ENCODE measurements around the gene SCN4A. TPM values are rescaled to one million over a fixed set of nuclear protein-coding genes. Genes with fewer than 3 reads are reported as not detected.

The SCN4A gene
- total and polyA plus RNA-seq, 2 of the 13 experiments (the other 11 are each of a cell fraction or from before 2014, with no cell fraction given), result 0.02 to 0.03 TPM

DNA sequence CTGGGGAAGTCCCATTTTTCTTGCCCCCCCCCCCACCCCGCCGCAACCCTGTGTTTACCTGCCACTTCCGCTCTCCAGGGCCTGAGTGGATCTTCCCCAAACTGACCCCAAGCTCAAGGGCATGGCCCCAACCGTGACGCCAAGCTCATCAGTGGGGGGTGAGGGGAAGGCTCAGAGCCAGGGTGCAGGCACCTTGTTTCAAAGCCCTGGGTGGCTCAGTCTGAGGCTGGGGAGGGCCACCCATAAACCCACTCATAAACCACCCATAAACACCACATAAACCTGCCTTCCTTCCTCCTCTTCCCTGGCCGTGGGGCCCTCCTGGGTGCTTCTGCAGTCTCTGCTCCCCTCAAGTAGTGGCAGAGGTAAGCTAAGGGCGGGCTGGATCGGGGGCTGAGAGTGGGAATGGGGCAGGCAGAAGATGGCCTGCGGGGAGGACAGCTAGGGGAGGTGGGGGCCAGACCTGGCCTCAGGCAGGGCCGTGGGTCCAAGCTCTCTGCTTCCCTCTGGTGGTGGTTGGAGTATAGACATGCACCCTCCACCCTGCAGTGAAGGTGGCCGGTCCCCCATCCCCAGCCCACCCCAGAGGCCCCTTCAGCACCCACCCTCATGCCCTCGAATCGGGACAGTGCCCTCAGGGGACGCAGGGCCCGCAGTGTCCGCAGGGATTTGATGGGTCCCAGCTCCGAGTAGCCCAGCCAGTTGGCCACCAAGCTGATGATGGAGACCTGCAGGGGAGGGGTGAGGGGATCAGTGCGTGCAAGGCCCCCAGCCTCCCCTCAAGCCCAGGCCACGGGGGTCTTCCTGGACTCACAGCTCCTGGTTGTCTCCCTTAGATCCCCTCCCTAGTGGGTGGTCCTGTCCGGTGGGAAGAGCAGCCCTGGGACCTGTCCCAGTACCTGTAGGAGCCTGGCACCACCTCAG is 26.0 kb downstream of the SCN4A start (continued):
- TF ChIP-seq, protein P1, sequence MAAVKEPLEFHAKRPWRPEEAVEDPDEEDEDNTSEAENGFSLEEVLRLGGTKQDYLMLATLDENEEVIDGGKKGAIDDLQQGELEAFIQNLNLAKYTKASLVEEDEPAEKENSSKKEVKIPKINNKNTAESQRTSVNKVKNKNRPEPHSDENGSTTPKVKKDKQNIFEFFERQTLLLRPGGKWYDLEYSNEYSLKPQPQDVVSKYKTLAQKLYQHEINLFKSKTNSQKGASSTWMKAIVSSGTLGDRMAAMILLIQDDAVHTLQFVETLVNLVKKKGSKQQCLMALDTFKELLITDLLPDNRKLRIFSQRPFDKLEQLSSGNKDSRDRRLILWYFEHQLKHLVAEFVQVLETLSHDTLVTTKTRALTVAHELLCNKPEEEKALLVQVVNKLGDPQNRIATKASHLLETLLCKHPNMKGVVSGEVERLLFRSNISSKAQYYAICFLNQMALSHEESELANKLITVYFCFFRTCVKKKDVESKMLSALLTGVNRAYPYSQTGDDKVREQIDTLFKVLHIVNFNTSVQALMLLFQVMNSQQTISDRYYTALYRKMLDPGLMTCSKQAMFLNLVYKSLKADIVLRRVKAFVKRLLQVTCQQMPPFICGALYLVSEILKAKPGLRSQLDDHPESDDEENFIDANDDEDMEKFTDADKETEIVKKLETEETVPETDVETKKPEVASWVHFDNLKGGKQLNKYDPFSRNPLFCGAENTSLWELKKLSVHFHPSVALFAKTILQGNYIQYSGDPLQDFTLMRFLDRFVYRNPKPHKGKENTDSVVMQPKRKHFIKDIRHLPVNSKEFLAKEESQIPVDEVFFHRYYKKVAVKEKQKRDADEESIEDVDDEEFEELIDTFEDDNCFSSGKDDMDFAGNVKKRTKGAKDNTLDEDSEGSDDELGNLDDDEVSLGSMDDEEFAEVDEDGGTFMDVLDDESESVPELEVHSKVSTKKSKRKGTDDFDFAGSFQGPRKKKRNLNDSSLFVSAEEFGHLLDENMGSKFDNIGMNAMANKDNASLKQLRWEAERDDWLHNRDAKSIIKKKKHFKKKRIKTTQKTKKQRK (IDR thresholded peaks at IDR 0.05; ENCODE audit: low read length), result no peak
- TF ChIP-seq POLR2G (IDR thresholded peaks at IDR 0.05; ENCODE audit: low read depth, low read length), result no peak
- TF ChIP-seq, protein P2, sequence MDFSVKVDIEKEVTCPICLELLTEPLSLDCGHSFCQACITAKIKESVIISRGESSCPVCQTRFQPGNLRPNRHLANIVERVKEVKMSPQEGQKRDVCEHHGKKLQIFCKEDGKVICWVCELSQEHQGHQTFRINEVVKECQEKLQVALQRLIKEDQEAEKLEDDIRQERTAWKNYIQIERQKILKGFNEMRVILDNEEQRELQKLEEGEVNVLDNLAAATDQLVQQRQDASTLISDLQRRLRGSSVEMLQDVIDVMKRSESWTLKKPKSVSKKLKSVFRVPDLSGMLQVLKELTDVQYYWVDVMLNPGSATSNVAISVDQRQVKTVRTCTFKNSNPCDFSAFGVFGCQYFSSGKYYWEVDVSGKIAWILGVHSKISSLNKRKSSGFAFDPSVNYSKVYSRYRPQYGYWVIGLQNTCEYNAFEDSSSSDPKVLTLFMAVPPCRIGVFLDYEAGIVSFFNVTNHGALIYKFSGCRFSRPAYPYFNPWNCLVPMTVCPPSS (IDR thresholded peaks at IDR 0.05), result no peak
- no peak for TF ChIP-seq SCMH1 (CRISPR knock-in tag; IDR thresholded peaks at IDR 0.05; ENCODE audit: borderline replicate concordance)
- TF ChIP-seq TGIF2 (CRISPR knock-in tag; IDR thresholded peaks at IDR 0.05), result no peak
- TF ChIP-seq MXD4 (CRISPR knock-in tag; IDR thresholded peaks at IDR 0.05), result no peak
- TF ChIP-seq TBX3 (IDR thresholded peaks at IDR 0.05; ENCODE audit: borderline replicate concordance), result no peak
- TF ChIP-seq BCL6 (CRISPR knock-in tag; IDR thresholded peaks at IDR 0.05), result no peak
- TF ChIP-seq IRF2 (CRISPR knock-in tag; IDR thresholded peaks at IDR 0.05), result 0 out of 2 replicates have a peak, but pooled peaks have one; percentile 22
- no peak for TF ChIP-seq ZNF224 (CRISPR knock-in tag; IDR thresholded peaks at IDR 0.05)
- TF ChIP-seq EHMT2 (IDR thresholded peaks at IDR 0.05; ENCODE audit: borderline replicate concordance, low read depth, low read length), result no peak
- TF ChIP-seq, protein P3, sequence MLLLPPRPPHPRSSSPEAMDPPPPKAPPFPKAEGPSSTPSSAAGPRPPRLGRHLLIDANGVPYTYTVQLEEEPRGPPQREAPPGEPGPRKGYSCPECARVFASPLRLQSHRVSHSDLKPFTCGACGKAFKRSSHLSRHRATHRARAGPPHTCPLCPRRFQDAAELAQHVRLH (CRISPR knock-in tag; IDR thresholded peaks at IDR 0.05; ENCODE audit: borderline replicate concordance, low read depth), result no peak
- TF ChIP-seq, protein P4, sequence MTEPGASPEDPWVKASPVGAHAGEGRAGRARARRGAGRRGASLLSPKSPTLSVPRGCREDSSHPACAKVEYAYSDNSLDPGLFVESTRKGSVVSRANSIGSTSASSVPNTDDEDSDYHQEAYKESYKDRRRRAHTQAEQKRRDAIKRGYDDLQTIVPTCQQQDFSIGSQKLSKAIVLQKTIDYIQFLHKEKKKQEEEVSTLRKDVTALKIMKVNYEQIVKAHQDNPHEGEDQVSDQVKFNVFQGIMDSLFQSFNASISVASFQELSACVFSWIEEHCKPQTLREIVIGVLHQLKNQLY (CRISPR knock-in tag; IDR thresholded peaks at IDR 0.05), result no peak
- no peak for TF ChIP-seq KLF15 (CRISPR knock-in tag; IDR thresholded peaks at IDR 0.05; ENCODE audit: borderline replicate concordance)
- no peak for TF ChIP-seq ZNF569 (CRISPR knock-in tag; IDR thresholded peaks at IDR 0.05; ENCODE audit: borderline replicate concordance)
- TF ChIP-seq, protein P5, sequence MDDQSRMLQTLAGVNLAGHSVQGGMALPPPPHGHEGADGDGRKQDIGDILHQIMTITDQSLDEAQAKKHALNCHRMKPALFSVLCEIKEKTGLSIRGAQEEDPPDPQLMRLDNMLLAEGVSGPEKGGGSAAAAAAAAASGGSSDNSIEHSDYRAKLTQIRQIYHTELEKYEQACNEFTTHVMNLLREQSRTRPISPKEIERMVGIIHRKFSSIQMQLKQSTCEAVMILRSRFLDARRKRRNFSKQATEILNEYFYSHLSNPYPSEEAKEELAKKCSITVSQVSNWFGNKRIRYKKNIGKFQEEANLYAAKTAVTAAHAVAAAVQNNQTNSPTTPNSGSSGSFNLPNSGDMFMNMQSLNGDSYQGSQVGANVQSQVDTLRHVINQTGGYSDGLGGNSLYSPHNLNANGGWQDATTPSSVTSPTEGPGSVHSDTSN (CRISPR knock-in tag; IDR thresholded peaks at IDR 0.05; ENCODE audit: borderline replicate concordance), result no peak
- TF ChIP-seq ZFP82 (CRISPR knock-in tag; IDR thresholded peaks at IDR 0.05; ENCODE audit: borderline replicate concordance), result no peak
- TF ChIP-seq NFYB (CRISPR knock-in tag; IDR thresholded peaks at IDR 0.05), result no peak
- no peak for TF ChIP-seq RXRB (CRISPR knock-in tag; IDR thresholded peaks at IDR 0.05; ENCODE audit: borderline replicate concordance)
- TF ChIP-seq ZMYM3 (CRISPR knock-in tag; IDR thresholded peaks at IDR 0.05), result peak; percentile 63; the same call in 1 of the 2 replicates
- TF ChIP-seq, protein P6, sequence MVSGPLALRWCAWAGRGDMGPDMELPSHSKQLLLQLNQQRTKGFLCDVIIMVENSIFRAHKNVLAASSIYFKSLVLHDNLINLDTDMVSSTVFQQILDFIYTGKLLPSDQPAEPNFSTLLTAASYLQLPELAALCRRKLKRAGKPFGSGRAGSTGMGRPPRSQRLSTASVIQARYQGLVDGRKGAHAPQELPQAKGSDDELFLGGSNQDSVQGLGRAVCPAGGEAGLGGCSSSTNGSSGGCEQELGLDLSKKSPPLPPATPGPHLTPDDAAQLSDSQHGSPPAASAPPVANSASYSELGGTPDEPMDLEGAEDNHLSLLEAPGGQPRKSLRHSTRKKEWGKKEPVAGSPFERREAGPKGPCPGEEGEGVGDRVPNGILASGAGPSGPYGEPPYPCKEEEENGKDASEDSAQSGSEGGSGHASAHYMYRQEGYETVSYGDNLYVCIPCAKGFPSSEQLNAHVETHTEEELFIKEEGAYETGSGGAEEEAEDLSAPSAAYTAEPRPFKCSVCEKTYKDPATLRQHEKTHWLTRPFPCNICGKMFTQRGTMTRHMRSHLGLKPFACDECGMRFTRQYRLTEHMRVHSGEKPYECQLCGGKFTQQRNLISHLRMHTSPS (CRISPR knock-in tag; IDR thresholded peaks at IDR 0.05; ENCODE audit: low read depth), result no peak; the same call in 1 of the 2 replicates

All from HepG2 (cell line).